CD4-positive, alpha-beta T cell treated with Interleukin-6 at 100 ng/mL for 8 hours (primary cell): ENCODE data around the gene PCNX3.

Source experiments
- DNase-seq: peaks from one replicate; pipeline ENCODE4 v3.0.0-alpha.2; 2020; ENCODE audit warnings: mixed read lengths, low spot score

PCNX3 gene

GRCh38 chr11:65640483-65641296, 25.1 kb downstream of the PCNX3 start:
- peak; percentile 48 for DNase-seq

- no peak for DNase-seq
These were observed 25.9 kb downstream of the PCNX3 start for GRCh38 chr11:65641297-65642013.

GRCh38 chr11:65642014-65642671, 26.6 kb downstream of the PCNX3 start:
- no peak for DNase-seq

- no peak for DNase-seq
These were observed 28.4 kb downstream of the PCNX3 start for GRCh38 chr11:65643971-65644370.

- no peak for DNase-seq
These were observed 29.3 kb downstream of the PCNX3 start for GRCh38 chr11:65644837-65645236.

- no peak for DNase-seq
These were observed 30.1 kb downstream of the PCNX3 start for GRCh38 chr11:65645710-65646109.

GRCh38 chr11:65646288-65646957, 30.8 kb downstream of the PCNX3 start:
- no peak for DNase-seq

- no peak for DNase-seq
These were observed 31.6 kb downstream of the PCNX3 start for GRCh38 chr11:65646958-65647701.

GRCh38 chr11:65648997-65649493, 33.5 kb downstream of the PCNX3 start:
- no peak for DNase-seq

- DNase-seq = no peak
These were observed 34.3 kb downstream of the PCNX3 start for GRCh38 chr11:65649656-65650546.

- DNase-seq = no peak
These were observed 35.2 kb downstream of the PCNX3 start for GRCh38 chr11:65650547-65651338.

- DNase-seq = no peak
These were observed 35.7 kb downstream of the PCNX3 start for GRCh38 chr11:65651339-65651588.

- DNase-seq = no peak
These were observed 36.3 kb downstream of the PCNX3 start for GRCh38 chr11:65651589-65652510.

- DNase-seq = peak; percentile 96
These were observed 37.1 kb downstream of the PCNX3 start for GRCh38 chr11:65652511-65653228.

- DNase-seq = no peak
These were observed 38.0 kb downstream of the PCNX3 start for GRCh38 chr11:65653229-65654225.
